NCI-H82 (cell line): ENCODE measurements around the gene COX8C.
"Not testable (repeated sequence)": the region's sequence is repeated elsewhere in the genome, so short reads cannot be mapped to it uniquely, and the experiment has no call there.

Source experiments
- DNase-seq: peaks from one replicate; lab custom pipeline; 2025; lab: John Stamatoyannopoulos, UW

COX8C gene

GRCh38 chr14:93320489-93320888, 26.5 kb upstream of the COX8C start:
- no peak for DNase-seq

GRCh38 chr14:93322929-93323599, 23.9 kb upstream of the COX8C start:
- DNase-seq = no peak

- no peak for DNase-seq
Observed at GRCh38 chr14:93323600-93324174, 23.3 kb upstream of the COX8C start.

GRCh38 chr14:93326196-93326595, 20.8 kb upstream of the COX8C start:
- no peak for DNase-seq

- no peak for DNase-seq
Observed at GRCh38 chr14:93328546-93328945, 18.4 kb upstream of the COX8C start.

- no peak for DNase-seq
Observed at GRCh38 chr14:93329965-93330608, 16.9 kb upstream of the COX8C start.

- DNase-seq = no peak
Observed at GRCh38 chr14:93330609-93331000, 16.4 kb upstream of the COX8C start.

GRCh38 chr14:93331002-93331727, 15.8 kb upstream of the COX8C start:
- DNase-seq = no peak

- DNase-seq = no peak
Observed at GRCh38 chr14:93331728-93332396, 15.1 kb upstream of the COX8C start.

- peak; percentile 49 for DNase-seq
Observed at GRCh38 chr14:93332397-93332852, 14.6 kb upstream of the COX8C start.

GRCh38 chr14:93332853-93333630, 13.9 kb upstream of the COX8C start, which contains the start of gene BTBD7:
TSS of gene BTBD7 (minus strand) at chr14:93333036. CDS start at chr14:93296051, 36,985 bp downstream.
- DNase-seq = peak; percentile 96

GRCh38 chr14:93333631-93334103, 13.3 kb upstream of the COX8C start:
- DNase-seq = no peak

GRCh38 chr14:93337143-93337753, 9.7 kb upstream of the COX8C start:
- DNase-seq = no peak

GRCh38 chr14:93337884-93338283, 9.1 kb upstream of the COX8C start:
- DNase-seq = no peak

- DNase-seq = no peak
Observed at GRCh38 chr14:93343266-93343665, 3.7 kb upstream of the COX8C start.

- DNase-seq = no peak
Observed at GRCh38 chr14:93343797-93344196, 3.2 kb upstream of the COX8C start.

GRCh38 chr14:93347850-93348249, 868 bp downstream of the COX8C start:
- DNase-seq = no peak

GRCh38 chr14:93348292-93348691, 1.3 kb downstream of the COX8C start:
- no peak for DNase-seq

GRCh38 chr14:93354873-93355272, 7.9 kb downstream of the COX8C start:
- DNase-seq = not testable (repeated sequence)

GRCh38 chr14:93368996-93369712, 22.2 kb downstream of the COX8C start:
- DNase-seq = no peak
